Measurements from ENCODE around the gene EWSR1.

- TF ChIP-seq EZH2 (IDR thresholded peaks at IDR 0.05; ENCODE audit: borderline replicate concordance, low read depth, low read length, severe bottlenecking) (no peak), CTCF (IDR thresholded peaks at IDR 0.05; ENCODE audit: borderline replicate concordance, extremely low read depth, low read length, poor library complexity, severe bottlenecking) (no peak)
Observed at GRCh38 chr22:29323641-29324040, 55.6 kb downstream of the EWSR1 start.

All from DND-41 (cell line).